Loucy (cell line): Measurements from ENCODE around the gene GREB1.

Source experiments
- H2AFZ ChIP-seq: fragments of 200-600 bp; sonication (generic); 2 replicates; pipeline ENCODE4 v1.6.0; 2016; ENCODE audit warnings: antibody characterized with exemption, mild to moderate bottlenecking, low read length, moderate library complexity
- H3F3A ChIP-seq: fragments of 200-600 bp; 2 replicates; pipeline ENCODE4 v1.6.0; 2016; ENCODE audit warnings: antibody characterized with exemption, low read depth, mild to moderate bottlenecking
- H3K27me3 ChIP-seq: fragments of 200-600 bp; sonication (generic); 2 replicates; pipeline ENCODE4 v1.6.1; 2014; ENCODE audit warnings: low read length, mild to moderate bottlenecking; ENCODE audit not compliant: insufficient read depth, poor library complexity, severe bottlenecking
- H3K36me3 ChIP-seq: fragments of 200-600 bp; sonication (generic); 2 replicates; pipeline ENCODE4 v1.6.1; 2016; ENCODE audit warnings: low read length; ENCODE audit not compliant: insufficient read depth
- H3K4me1 ChIP-seq: fragments of 200-600 bp; sonication (generic); 2 replicates; pipeline ENCODE4 v1.5.1; 2014; ENCODE audit warnings: low read length, mild to moderate bottlenecking; ENCODE audit not compliant: insufficient read depth, poor library complexity, severe bottlenecking
- H3K4me2 ChIP-seq: fragments of 200-600 bp; sonication (generic); 2 replicates; pipeline ENCODE4 v1.6.0; 2014; ENCODE audit warnings: antibody characterized with exemption, low read length, low read depth, mild to moderate bottlenecking; ENCODE audit not compliant: poor library complexity, severe bottlenecking
- H3K4me3 ChIP-seq: fragments of 200-600 bp; sonication (generic); 2 replicates; pipeline ENCODE4 v1.5.1; 2014; ENCODE audit warnings: low read length, mild to moderate bottlenecking, mixed read lengths; ENCODE audit not compliant: poor library complexity, severe bottlenecking
- H3K79me2 ChIP-seq: fragments of 200-600 bp; sonication (generic); 2 replicates; pipeline ENCODE4 v1.6.1; 2014; ENCODE audit warnings: low read length; ENCODE audit not compliant: insufficient read depth
- H3K9ac ChIP-seq: fragments of 200-600 bp; sonication (generic); 2 replicates; pipeline ENCODE4 v1.6.0; 2014; ENCODE audit warnings: mild to moderate bottlenecking, low read depth, low read length, moderate library complexity; ENCODE audit not compliant: poor library complexity, severe bottlenecking
- H3K9me2 ChIP-seq: fragments of 200-600 bp; sonication (generic); replicated peaks from 2 replicates; pipeline ENCODE4 v1.6.1; 2016; ENCODE audit warnings: low read depth, low read length, mixed read lengths
- H3K9me3 ChIP-seq: fragments of 200-600 bp; sonication (generic); 2 replicates; pipeline ENCODE4 v1.6.1; 2014; ENCODE audit warnings: mild to moderate bottlenecking, antibody characterized with exemption, low read length, low read depth; ENCODE audit not compliant: insufficient read depth
- H4K20me1 ChIP-seq: fragments of 200-600 bp; sonication (generic); 2 replicates; pipeline ENCODE4 v1.6.0; 2014; ENCODE audit warnings: antibody characterized with exemption, low read length, mild to moderate bottlenecking; ENCODE audit not compliant: insufficient read depth, poor library complexity, severe bottlenecking
- EZH2phosphoT487 ChIP-seq: fragments of 200-600 bp; IDR thresholded peaks from 2 replicates; pipeline ENCODE4 v1.6.1; 2018; ENCODE audit warnings: antibody characterized with exemption, mild to moderate bottlenecking, moderate library complexity, borderline replicate concordance
- TF ChIP-seq, protein P1 (sequence below): fragments of 200-600 bp; sonication (generic); conservative IDR thresholded peaks from 2 replicates; pipeline ENCODE4 v1.5.1; 2014; ENCODE audit warnings: mild to moderate bottlenecking, antibody characterized with exemption, low read length

GREB1 gene

DNA sequence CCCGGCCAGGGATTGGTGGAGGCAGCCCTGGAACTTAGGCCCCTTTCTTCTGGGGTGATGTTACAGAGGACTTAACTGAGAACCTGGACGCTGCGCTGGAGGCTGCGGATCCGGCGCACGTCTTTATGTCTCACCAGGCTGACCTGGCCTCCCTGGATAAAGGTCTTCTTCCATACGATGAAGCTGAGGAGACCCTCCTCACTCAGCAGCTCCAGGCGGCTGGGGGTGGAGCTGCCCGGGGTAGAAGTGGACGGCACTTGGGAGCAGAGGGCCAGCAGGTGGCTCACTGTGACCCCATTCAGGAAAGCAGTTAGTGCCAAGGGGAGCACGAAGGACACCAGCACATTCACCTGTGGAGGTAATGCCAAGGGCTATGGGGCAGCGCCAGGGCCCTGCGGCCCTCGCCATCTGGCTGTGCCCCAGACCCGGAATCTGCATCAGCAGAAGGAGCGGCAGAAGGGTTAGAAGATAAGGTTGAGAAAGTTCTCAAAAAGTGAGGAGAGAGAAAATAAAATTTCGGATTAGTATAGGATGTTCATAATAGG lies 128.1 kb downstream of the GREB1 start:
- Histone ChIP-seq H3K36me3 (no peaks in the 10 kb centered on the region), H3K27me3 (no peaks in the 10 kb centered on the region), H2AFZ (no peak overlapping the region), H4K20me1 (no peaks in the 10 kb centered on the region), H3K4me1 (peaks cover 10% of the 10 kb centered on the region), H3K79me2 (no peaks in the 10 kb centered on the region), H3K9ac (no peak overlapping the region), H3K9me2 (no peaks in the 10 kb centered on the region), H3K4me2 (peak overlapping the region; percentile 3), H3K4me3 (no peak overlapping the region), H3F3A (no peaks in the 10 kb centered on the region), H3K9me3 (peaks cover 7% of the 10 kb centered on the region; the same call in 1 of the 2 replicates)
- TF ChIP-seq, protein P1, sequence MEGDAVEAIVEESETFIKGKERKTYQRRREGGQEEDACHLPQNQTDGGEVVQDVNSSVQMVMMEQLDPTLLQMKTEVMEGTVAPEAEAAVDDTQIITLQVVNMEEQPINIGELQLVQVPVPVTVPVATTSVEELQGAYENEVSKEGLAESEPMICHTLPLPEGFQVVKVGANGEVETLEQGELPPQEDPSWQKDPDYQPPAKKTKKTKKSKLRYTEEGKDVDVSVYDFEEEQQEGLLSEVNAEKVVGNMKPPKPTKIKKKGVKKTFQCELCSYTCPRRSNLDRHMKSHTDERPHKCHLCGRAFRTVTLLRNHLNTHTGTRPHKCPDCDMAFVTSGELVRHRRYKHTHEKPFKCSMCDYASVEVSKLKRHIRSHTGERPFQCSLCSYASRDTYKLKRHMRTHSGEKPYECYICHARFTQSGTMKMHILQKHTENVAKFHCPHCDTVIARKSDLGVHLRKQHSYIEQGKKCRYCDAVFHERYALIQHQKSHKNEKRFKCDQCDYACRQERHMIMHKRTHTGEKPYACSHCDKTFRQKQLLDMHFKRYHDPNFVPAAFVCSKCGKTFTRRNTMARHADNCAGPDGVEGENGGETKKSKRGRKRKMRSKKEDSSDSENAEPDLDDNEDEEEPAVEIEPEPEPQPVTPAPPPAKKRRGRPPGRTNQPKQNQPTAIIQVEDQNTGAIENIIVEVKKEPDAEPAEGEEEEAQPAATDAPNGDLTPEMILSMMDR = no peak
- TF ChIP-seq EZH2phosphoT487 = no peak

DNA sequence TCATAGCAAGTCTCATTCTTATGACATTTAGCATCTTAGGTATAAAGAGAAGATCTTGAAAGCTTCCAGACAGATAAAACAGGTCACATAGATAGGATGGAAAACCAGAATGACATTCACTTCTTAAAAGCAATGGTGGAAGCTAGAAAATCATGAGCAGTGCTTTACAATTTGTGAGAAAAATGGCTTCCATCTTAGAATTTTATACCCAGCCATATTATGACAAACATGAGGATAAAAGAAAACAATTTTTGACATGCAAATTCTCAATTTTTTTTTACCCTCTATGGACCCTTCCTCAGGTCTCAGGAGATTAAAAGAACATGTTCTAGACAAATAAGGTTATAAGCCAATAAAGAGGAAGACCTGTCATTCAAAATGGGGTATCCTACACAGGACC lies 129.0 kb downstream of the GREB1 start:
- Histone ChIP-seq H3K27me3 (no peaks in the 10 kb centered on the region), H3K4me2 (no peak overlapping the region), H4K20me1 (no peaks in the 10 kb centered on the region), H3K9ac (no peak overlapping the region), H3K36me3 (no peaks in the 10 kb centered on the region), H3K4me3 (no peak overlapping the region), H2AFZ (no peak overlapping the region), H3K4me1 (peaks cover 10% of the 10 kb centered on the region), H3F3A (no peaks in the 10 kb centered on the region), H3K79me2 (no peaks in the 10 kb centered on the region), H3K9me2 (no peaks in the 10 kb centered on the region), H3K9me3 (peaks cover 7% of the 10 kb centered on the region; the same call in 1 of the 2 replicates)
- TF ChIP-seq, protein P1 = no peak
- no peak for TF ChIP-seq EZH2phosphoT487

DNA sequence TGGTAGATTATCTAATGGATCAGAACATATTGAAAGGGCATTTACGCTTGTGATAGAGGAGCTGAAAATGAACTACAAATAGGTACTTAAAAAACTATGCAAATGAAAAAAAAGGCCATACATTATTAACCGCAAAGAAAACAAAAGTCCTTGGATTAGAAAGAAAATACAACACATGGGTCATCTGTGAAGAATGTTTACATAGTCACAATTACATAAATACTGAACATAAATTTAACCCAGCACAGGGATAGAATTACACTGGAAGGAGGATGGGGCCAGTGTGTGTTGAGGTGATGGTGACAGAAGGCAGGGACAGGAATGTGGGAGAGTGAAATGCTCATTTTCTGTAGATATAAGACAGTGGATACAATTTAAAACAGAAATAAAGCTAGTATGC lies 129.6 kb downstream of the GREB1 start:
- H3K79me2 ChIP-seq = no peaks in the 10 kb centered on the region
- H3K4me2 ChIP-seq = no peak overlapping the region
- no peaks in the 10 kb centered on the region for H4K20me1 ChIP-seq
- TF ChIP-seq, protein P1 = no peak
- TF ChIP-seq EZH2phosphoT487 = no peak
- H3K4me1 ChIP-seq = peaks cover 10% of the 10 kb centered on the region
- H2AFZ ChIP-seq = no peak overlapping the region
- no peaks in the 10 kb centered on the region for H3K36me3 ChIP-seq
- no peak overlapping the region for H3K4me3 ChIP-seq
- H3K9me3 ChIP-seq = peaks cover 7% of the 10 kb centered on the region; the same call in 1 of the 2 replicates
- H3K27me3 ChIP-seq = no peaks in the 10 kb centered on the region
- no peaks in the 10 kb centered on the region for H3F3A ChIP-seq
- H3K9ac ChIP-seq = no peak overlapping the region
- no peaks in the 10 kb centered on the region for H3K9me2 ChIP-seq
